ENCODE results near the gene MZT2B. TPM values are rescaled to one million over a fixed set of nuclear protein-coding genes. Genes with fewer than 3 reads are reported as not detected.
"Not testable (repeated sequence)": the region's sequence is repeated elsewhere in the genome, so short reads cannot be mapped to it uniquely, and the experiment has no call there.

Gene MZT2B
- polyA plus RNA-seq, 1 experiment: 76.7 TPM

- no peak overlapping the region for H3K4me3 ChIP-seq (ENCODE audit: low read depth, low read length)
- H3K9me3 ChIP-seq (ENCODE audit: control insufficient read depth, insufficient read depth, low read length): no peaks in the 10 kb centered on the region
- ChIA-PET CTCF (no interaction called here), POLR2A (no interaction called here)
- H3K27me3 ChIP-seq (ENCODE audit: control insufficient read depth, insufficient read depth, low read length): no peaks in the 10 kb centered on the region
- DNase-seq (ENCODE audit: low read depth, low spot score): no peak
- H3K27ac ChIP-seq (ENCODE audit: low read depth, low read length): peak overlapping the region; percentile 11
- no peak for TF ChIP-seq CTCF (IDR thresholded peaks at IDR 0.05; ENCODE audit: low read depth, low read length)
Observed at GRCh38 chr2:130156624-130157004, 25.4 kb upstream of the MZT2B start.

- H3K27ac ChIP-seq (ENCODE audit: low read depth, low read length); POLR2A ChIA-PET; DNase-seq (ENCODE audit: low read depth, low spot score); H3K27me3 ChIP-seq (ENCODE audit: control insufficient read depth, insufficient read depth, low read length); CTCF ChIA-PET; H3K4me3 ChIP-seq (ENCODE audit: low read depth, low read length); H3K9me3 ChIP-seq (ENCODE audit: control insufficient read depth, insufficient read depth, low read length): not testable (repeated sequence)
Observed at GRCh38 chr2:130157354-130157753, 24.7 kb upstream of the MZT2B start.

GRCh38 chr2:130157825-130158514 is 24.1 kb upstream of the MZT2B start:
- H3K27me3 ChIP-seq (ENCODE audit: control insufficient read depth, insufficient read depth, low read length); H3K9me3 ChIP-seq (ENCODE audit: control insufficient read depth, insufficient read depth, low read length); POLR2A ChIA-PET; H3K4me3 ChIP-seq (ENCODE audit: low read depth, low read length); DNase-seq (ENCODE audit: low read depth, low spot score); H3K27ac ChIP-seq (ENCODE audit: low read depth, low read length): not testable (repeated sequence)
- CTCF ChIA-PET: interaction anchor here (1.1 kb wide), 1 partner anchor 23 kb away, joined by 3 read pairs; the partner anchor contains the start of gene SMPD4

GRCh38 chr2:130158631-130159030 is 23.4 kb upstream of the MZT2B start:
- Histone ChIP-seq H3K4me3 (ENCODE audit: low read depth, low read length) (no peak overlapping the region), H3K9me3 (ENCODE audit: control insufficient read depth, insufficient read depth, low read length) (no peaks in the 10 kb centered on the region), H3K27me3 (ENCODE audit: control insufficient read depth, insufficient read depth, low read length) (no peaks in the 10 kb centered on the region), H3K27ac (ENCODE audit: low read depth, low read length) (no peak overlapping the region)
- CTCF ChIA-PET: interaction anchor here (1.1 kb wide), 1 partner anchor 23 kb away, joined by 3 read pairs; the partner anchor contains the start of gene SMPD4
- DNase-seq (ENCODE audit: low read depth, low spot score): no peak
- POLR2A ChIA-PET: no interaction called here
- TF ChIP-seq CTCF (IDR thresholded peaks at IDR 0.05; ENCODE audit: low read depth, low read length): no peak

GRCh38 chr2:130159376-130159775 is 22.7 kb upstream of the MZT2B start:
- H3K9me3 ChIP-seq (ENCODE audit: control insufficient read depth, insufficient read depth, low read length); H3K27ac ChIP-seq (ENCODE audit: low read depth, low read length); H3K27me3 ChIP-seq (ENCODE audit: control insufficient read depth, insufficient read depth, low read length); DNase-seq (ENCODE audit: low read depth, low spot score); H3K4me3 ChIP-seq (ENCODE audit: low read depth, low read length): not testable (repeated sequence)
- ChIA-PET POLR2A (interaction anchor here (0.6 kb wide), 1 partner anchor 579 kb away, joined by 3 read pairs; no protein-coding TSS in a partner anchor), CTCF (interaction anchor here (0.6 kb wide), 1 partner anchor 102 kb away, joined by 3 read pairs; no protein-coding TSS in a partner anchor)

GRCh38 chr2:130160131-130160530 is 21.9 kb upstream of the MZT2B start:
- CTCF ChIA-PET: interaction anchor here (0.6 kb wide), 1 partner anchor 101 kb away, joined by 3 read pairs; no protein-coding TSS in a partner anchor
- TF ChIP-seq CTCF (IDR thresholded peaks at IDR 0.05; ENCODE audit: low read depth, low read length): no peak
- no peaks in the 10 kb centered on the region for H3K27me3 ChIP-seq (ENCODE audit: control insufficient read depth, insufficient read depth, low read length)
- POLR2A ChIA-PET: interaction anchor here (0.6 kb wide), 1 partner anchor 579 kb away, joined by 3 read pairs; no protein-coding TSS in a partner anchor
- no peak overlapping the region for H3K4me3 ChIP-seq (ENCODE audit: low read depth, low read length)
- H3K9me3 ChIP-seq (ENCODE audit: control insufficient read depth, insufficient read depth, low read length): no peaks in the 10 kb centered on the region
- H3K27ac ChIP-seq (ENCODE audit: low read depth, low read length): no peak overlapping the region
- no peak for DNase-seq (ENCODE audit: low read depth, low spot score)

- H3K4me3 ChIP-seq (ENCODE audit: low read depth, low read length); CTCF ChIA-PET; H3K27ac ChIP-seq (ENCODE audit: low read depth, low read length); H3K9me3 ChIP-seq (ENCODE audit: control insufficient read depth, insufficient read depth, low read length); DNase-seq (ENCODE audit: low read depth, low spot score); H3K27me3 ChIP-seq (ENCODE audit: control insufficient read depth, insufficient read depth, low read length); POLR2A ChIA-PET: not testable (repeated sequence)
Observed at GRCh38 chr2:130160838-130161705, 21.0 kb upstream of the MZT2B start.

- H3K27ac ChIP-seq (ENCODE audit: low read depth, low read length); H3K4me3 ChIP-seq (ENCODE audit: low read depth, low read length); H3K27me3 ChIP-seq (ENCODE audit: control insufficient read depth, insufficient read depth, low read length); POLR2A ChIA-PET; DNase-seq (ENCODE audit: low read depth, low spot score); CTCF ChIA-PET; H3K9me3 ChIP-seq (ENCODE audit: control insufficient read depth, insufficient read depth, low read length): not testable (repeated sequence)
Observed at GRCh38 chr2:130162486-130162885, 19.6 kb upstream of the MZT2B start.

All from AG04450 (cell line).